ENCODE data around the gene TRIM44.

TRIM44 gene

DNA sequence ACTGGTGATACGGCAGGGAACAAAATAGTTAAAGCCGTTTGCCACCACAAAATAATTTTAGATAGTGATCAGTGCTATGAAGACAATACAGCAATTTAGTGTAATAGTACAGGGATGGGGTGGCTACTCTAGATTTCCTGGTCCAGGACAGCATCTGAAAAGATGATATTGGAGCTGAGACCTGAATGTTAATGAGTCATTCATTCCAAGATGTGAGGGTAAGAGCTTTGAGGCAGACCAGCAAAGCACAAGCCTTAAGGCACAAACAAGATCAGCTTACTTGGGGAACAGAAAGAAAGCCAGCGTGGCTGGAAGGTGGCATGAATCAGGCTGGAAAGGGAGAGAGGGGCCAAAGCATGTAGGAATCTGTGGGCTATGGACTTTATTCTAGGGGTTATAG is 132.3 kb downstream of the TRIM44 start:
- TF ChIP-seq EZH2phosphoT487 (IDR thresholded peaks at IDR 0.05; ENCODE audit: borderline replicate concordance) = no peak
- TF ChIP-seq, protein P1, sequence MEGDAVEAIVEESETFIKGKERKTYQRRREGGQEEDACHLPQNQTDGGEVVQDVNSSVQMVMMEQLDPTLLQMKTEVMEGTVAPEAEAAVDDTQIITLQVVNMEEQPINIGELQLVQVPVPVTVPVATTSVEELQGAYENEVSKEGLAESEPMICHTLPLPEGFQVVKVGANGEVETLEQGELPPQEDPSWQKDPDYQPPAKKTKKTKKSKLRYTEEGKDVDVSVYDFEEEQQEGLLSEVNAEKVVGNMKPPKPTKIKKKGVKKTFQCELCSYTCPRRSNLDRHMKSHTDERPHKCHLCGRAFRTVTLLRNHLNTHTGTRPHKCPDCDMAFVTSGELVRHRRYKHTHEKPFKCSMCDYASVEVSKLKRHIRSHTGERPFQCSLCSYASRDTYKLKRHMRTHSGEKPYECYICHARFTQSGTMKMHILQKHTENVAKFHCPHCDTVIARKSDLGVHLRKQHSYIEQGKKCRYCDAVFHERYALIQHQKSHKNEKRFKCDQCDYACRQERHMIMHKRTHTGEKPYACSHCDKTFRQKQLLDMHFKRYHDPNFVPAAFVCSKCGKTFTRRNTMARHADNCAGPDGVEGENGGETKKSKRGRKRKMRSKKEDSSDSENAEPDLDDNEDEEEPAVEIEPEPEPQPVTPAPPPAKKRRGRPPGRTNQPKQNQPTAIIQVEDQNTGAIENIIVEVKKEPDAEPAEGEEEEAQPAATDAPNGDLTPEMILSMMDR (conservative IDR thresholded peaks at IDR 0.05; ENCODE audit: low read length) = no peak
- Histone ChIP-seq H3K9me2 (replicated peaks; ENCODE audit: low read depth, low read length) (no peaks in the 10 kb centered on the region), H3F3A (ENCODE audit: low read depth) (no peaks in the 10 kb centered on the region), H3K4me2 (ENCODE audit: low read depth, low read length, poor library complexity, severe bottlenecking) (no peak overlapping the region), H4K20me1 (ENCODE audit: insufficient read depth, low read length, poor library complexity, severe bottlenecking) (no peaks in the 10 kb centered on the region), H3K79me2 (ENCODE audit: insufficient read depth, low read length) (peaks cover 12% of the 10 kb centered on the region; the same call in 1 of the 2 replicates), H3K36me3 (ENCODE audit: insufficient read depth, low read length) (peaks cover 12% of the 10 kb centered on the region; the same call in 1 of the 2 replicates), H3K4me1 (ENCODE audit: insufficient read depth, low read length, poor library complexity, severe bottlenecking) (peaks cover 9% of the 10 kb centered on the region), H2AFZ (ENCODE audit: low read length) (no peak overlapping the region), H3K9me3 (ENCODE audit: insufficient read depth, low read depth, low read length) (no peaks in the 10 kb centered on the region), H3K27me3 (ENCODE audit: insufficient read depth, low read length, poor library complexity, severe bottlenecking) (no peaks in the 10 kb centered on the region), H3K9ac (ENCODE audit: low read depth, low read length, poor library complexity, severe bottlenecking) (no peak overlapping the region), H3K4me3 (ENCODE audit: low read length, poor library complexity, severe bottlenecking) (no peak overlapping the region)

DNA sequence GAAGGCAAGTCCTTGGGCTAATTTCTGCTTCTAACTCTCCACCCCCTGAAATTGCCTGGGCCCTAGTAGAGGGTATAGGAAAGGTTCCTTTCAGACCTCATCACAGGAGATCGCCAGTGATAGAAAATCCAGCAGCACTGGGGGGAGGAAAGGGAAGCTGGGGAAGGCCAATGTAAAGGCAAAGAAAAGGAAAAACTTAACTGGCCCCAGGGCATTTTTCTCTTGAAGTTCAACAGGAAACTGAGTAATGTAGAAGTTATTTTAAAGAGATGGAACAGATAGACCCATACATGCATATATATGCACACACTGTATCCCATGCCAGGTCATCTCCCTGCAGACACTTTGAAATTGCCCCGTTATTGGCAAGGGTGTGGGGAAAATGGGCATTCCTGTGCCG is 134.0 kb downstream of the TRIM44 start:
- Histone ChIP-seq H3K4me2 (ENCODE audit: low read depth, low read length, poor library complexity, severe bottlenecking) (peak overlapping the region; percentile 11), H3K9ac (ENCODE audit: low read depth, low read length, poor library complexity, severe bottlenecking) (no peak overlapping the region), H3K4me1 (ENCODE audit: insufficient read depth, low read length, poor library complexity, severe bottlenecking) (peaks cover 21% of the 10 kb centered on the region), H3K36me3 (ENCODE audit: insufficient read depth, low read length) (peaks cover 8% of the 10 kb centered on the region; the same call in 1 of the 2 replicates), H3F3A (ENCODE audit: low read depth) (no peaks in the 10 kb centered on the region), H3K79me2 (ENCODE audit: insufficient read depth, low read length) (peaks cover 12% of the 10 kb centered on the region; the same call in 1 of the 2 replicates), H4K20me1 (ENCODE audit: insufficient read depth, low read length, poor library complexity, severe bottlenecking) (peaks cover under 1% of the 10 kb centered on the region), H3K9me3 (ENCODE audit: insufficient read depth, low read depth, low read length) (no peaks in the 10 kb centered on the region), H2AFZ (ENCODE audit: low read length) (no peak overlapping the region), H3K4me3 (ENCODE audit: low read length, poor library complexity, severe bottlenecking) (no peak overlapping the region), H3K27me3 (ENCODE audit: insufficient read depth, low read length, poor library complexity, severe bottlenecking) (no peaks in the 10 kb centered on the region), H3K9me2 (replicated peaks; ENCODE audit: low read depth, low read length) (no peaks in the 10 kb centered on the region)
- no peak for TF ChIP-seq EZH2phosphoT487 (IDR thresholded peaks at IDR 0.05; ENCODE audit: borderline replicate concordance)
- TF ChIP-seq, protein P1 (conservative IDR thresholded peaks at IDR 0.05; ENCODE audit: low read length) = no peak

DNA sequence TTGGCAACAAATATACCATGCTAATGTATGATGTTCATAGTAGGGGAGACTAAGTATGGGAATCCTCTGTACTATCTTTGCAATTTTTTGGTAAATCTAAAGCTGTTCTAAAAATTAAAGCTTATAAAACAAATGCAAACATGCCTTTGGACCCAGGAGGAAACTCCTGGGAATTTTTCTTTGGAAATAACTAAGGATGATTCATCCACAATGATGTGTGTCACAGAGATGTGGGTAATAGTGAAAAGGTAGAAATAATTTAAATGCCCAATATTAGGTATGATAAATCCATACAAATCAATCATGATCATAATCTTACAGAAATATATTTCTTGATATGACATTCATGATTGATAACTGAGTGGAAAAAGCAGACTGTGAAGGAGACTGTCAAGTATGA is 135.8 kb downstream of the TRIM44 start:
- H3F3A ChIP-seq (ENCODE audit: low read depth) = no peaks in the 10 kb centered on the region
- no peak overlapping the region for H3K4me3 ChIP-seq (ENCODE audit: low read length, poor library complexity, severe bottlenecking)
- peaks cover 38% of the 10 kb centered on the region for H3K4me1 ChIP-seq (ENCODE audit: insufficient read depth, low read length, poor library complexity, severe bottlenecking)
- no peak overlapping the region for H2AFZ ChIP-seq (ENCODE audit: low read length)
- H3K79me2 ChIP-seq (ENCODE audit: insufficient read depth, low read length) = no peaks in the 10 kb centered on the region; the same call in 1 of the 2 replicates
- TF ChIP-seq EZH2phosphoT487 (IDR thresholded peaks at IDR 0.05; ENCODE audit: borderline replicate concordance) = no peak
- TF ChIP-seq, protein P1 (conservative IDR thresholded peaks at IDR 0.05; ENCODE audit: low read length) = no peak
- H3K9ac ChIP-seq (ENCODE audit: low read depth, low read length, poor library complexity, severe bottlenecking) = no peak overlapping the region
- no peaks in the 10 kb centered on the region; the same call in 1 of the 2 replicates for H3K36me3 ChIP-seq (ENCODE audit: insufficient read depth, low read length)
- no peaks in the 10 kb centered on the region for H3K9me3 ChIP-seq (ENCODE audit: insufficient read depth, low read depth, low read length)
- H3K4me2 ChIP-seq (ENCODE audit: low read depth, low read length, poor library complexity, severe bottlenecking) = no peak overlapping the region
- no peaks in the 10 kb centered on the region for H3K9me2 ChIP-seq (replicated peaks; ENCODE audit: low read depth, low read length)
- peaks cover 9% of the 10 kb centered on the region for H4K20me1 ChIP-seq (ENCODE audit: insufficient read depth, low read length, poor library complexity, severe bottlenecking)
- H3K27me3 ChIP-seq (ENCODE audit: insufficient read depth, low read length, poor library complexity, severe bottlenecking) = no peaks in the 10 kb centered on the region

Measured in Loucy (cell line).